Cardiac muscle cell (in vitro differentiated cells and primary cell): Measurements from ENCODE around the gene KRTAP1-4. TPM values are rescaled to one million over a fixed set of nuclear protein-coding genes. Genes with fewer than 3 reads are reported as not detected.

Experiments
- DNase-seq, 2 donors: peaks; one replicate each; pipeline versions ENCODE4 v3.0.0 to v3.0.0-alpha.2; 2010 to 2017; ENCODE audit warnings: low read depth in 1 of 2, low spot score in 1 of 2
- H3K27ac ChIP-seq: fragments of 200-600 bp; sonication (generic); 2 replicates; pipeline ENCODE4 v1.5.1; 2016
- H3K27me3 ChIP-seq: fragments of 200-600 bp; sonication (generic); 2 replicates; pipeline ENCODE4 v1.6.0; 2016; ENCODE audit warnings: control low read depth
- H3K36me3 ChIP-seq: fragments of 200-600 bp; sonication (generic); 2 replicates; pipeline ENCODE4 v1.5.1; 2016; ENCODE audit warnings: control low read depth
- H3K4me1 ChIP-seq: fragments of 200-600 bp; sonication (generic); 2 replicates; pipeline ENCODE4 v1.8.1; 2017; ENCODE audit warnings: low read depth, mild to moderate bottlenecking, mixed run types
- H3K4me3 ChIP-seq: fragments of 200-600 bp; sonication (generic); 2 replicates; pipeline ENCODE4 v1.5.1; 2016; ENCODE audit warnings: mild to moderate bottlenecking
- H3K9me3 ChIP-seq: fragments of 200-600 bp; sonication (generic); 2 replicates; pipeline ENCODE4 v1.5.1; 2017; ENCODE audit warnings: low read depth, mild to moderate bottlenecking, control low read depth
- polyA plus RNA-seq: library from polyadenylated mRNA; unstranded; fragments of >200 nt; fragmentation: Nextera tagmentation; extraction: Ambion mirVana; gene quantifications from 2 replicates; pipeline ENCODE4 v1.2.1, GENCODE V29; 2016
- total RNA-seq: library from RNA; depleted of rRNA; stranded (reverse); fragments of >200 nt; gene quantifications from 2 replicates; pipeline ENCODE4 v1.2.3, GENCODE V29; 2016
- TF ChIP-seq, protein P1 (sequence below): IDR thresholded peaks from 2 replicates; pipeline ENCODE4 v1.5.1; 2012; ENCODE audit warnings: low read depth, mild to moderate bottlenecking, low read length

Gene KRTAP1-4, protein sequence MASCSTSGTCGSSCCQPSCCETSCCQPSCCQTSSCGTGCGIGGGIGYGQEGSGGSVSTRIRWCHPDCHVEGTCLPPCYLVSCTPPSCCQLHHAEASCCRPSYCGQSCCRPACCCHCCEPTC
- total RNA-seq (not detected in 2 replicates), polyA plus RNA-seq (not detected in 2 replicates)

DNA sequence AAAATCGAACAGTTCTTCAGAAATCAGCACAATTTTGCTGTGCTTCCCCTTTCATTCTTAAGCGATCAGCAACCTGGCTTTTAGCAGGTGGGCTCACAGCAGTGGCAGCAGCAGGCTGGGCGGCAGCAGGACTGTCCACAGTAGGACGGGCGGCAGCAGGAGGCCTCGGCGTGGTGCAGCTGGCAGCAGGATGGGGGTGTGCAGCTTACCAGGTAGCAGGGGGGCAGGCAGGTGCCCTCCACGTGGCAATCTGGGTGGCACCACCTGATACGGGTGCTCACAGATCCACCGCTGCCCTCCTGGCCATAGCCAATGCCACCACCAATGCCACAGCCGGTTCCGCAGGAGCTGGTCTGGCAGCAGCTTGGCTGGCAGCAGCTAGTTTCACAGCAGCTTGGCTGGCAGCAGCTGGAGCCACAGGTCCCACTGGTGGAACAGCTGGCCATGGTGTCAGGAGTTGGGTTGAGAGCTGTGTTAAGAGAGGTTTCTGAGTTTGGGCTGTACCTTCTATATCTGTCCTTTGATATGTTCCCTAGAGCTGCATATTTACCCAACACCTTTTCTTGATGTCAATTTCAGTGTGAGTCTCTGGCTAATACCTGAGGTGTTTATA, at the start of gene KRTAP1-4:
Gene KRTAP1-4 (minus strand): TSS at position 563 of the 613 bp plus-strand sequence. CDS start 117 bp downstream, at position 446.
- Histone ChIP-seq H3K36me3 (no peaks in the 10 kb centered on the region), H3K4me1 (no peaks in the 10 kb centered on the region), H3K27me3 (peaks cover 2% of the 10 kb centered on the region), H3K9me3 (no peaks in the 10 kb centered on the region), H3K27ac (no peak within 1 kb of the TSS), H3K4me3 (no peak within 1 kb of the TSS)
- DNase-seq: no peak
- TF ChIP-seq, protein P1, sequence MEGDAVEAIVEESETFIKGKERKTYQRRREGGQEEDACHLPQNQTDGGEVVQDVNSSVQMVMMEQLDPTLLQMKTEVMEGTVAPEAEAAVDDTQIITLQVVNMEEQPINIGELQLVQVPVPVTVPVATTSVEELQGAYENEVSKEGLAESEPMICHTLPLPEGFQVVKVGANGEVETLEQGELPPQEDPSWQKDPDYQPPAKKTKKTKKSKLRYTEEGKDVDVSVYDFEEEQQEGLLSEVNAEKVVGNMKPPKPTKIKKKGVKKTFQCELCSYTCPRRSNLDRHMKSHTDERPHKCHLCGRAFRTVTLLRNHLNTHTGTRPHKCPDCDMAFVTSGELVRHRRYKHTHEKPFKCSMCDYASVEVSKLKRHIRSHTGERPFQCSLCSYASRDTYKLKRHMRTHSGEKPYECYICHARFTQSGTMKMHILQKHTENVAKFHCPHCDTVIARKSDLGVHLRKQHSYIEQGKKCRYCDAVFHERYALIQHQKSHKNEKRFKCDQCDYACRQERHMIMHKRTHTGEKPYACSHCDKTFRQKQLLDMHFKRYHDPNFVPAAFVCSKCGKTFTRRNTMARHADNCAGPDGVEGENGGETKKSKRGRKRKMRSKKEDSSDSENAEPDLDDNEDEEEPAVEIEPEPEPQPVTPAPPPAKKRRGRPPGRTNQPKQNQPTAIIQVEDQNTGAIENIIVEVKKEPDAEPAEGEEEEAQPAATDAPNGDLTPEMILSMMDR: no peak

DNA sequence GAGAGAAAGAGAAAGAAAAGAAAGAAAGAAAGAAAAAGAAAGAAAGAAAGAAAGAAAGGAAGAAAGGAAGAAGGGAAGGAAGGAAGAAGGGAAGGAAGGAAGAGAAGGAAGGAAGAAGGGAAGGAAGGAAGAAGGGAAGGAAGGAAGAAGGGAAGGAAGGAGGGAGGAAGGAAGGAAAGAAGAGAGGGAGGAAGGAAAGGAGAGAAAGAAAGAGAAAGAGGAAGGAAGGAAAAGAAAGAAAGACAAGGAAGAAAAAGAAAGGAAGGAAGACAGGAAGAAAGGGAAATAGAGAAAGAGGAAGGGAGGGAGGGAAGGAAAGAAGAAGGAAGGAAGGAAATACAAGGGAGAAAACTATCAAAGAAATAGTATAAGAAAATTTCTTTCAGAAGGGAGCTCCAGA, 46.8 kb upstream of the KRTAP1-4 start:
- no peak overlapping the region for H3K4me3 ChIP-seq
- TF ChIP-seq, protein P1: no peak
- no peak for DNase-seq
- peaks cover 3% of the 10 kb centered on the region for H3K27me3 ChIP-seq
- H3K4me1 ChIP-seq: no peaks in the 10 kb centered on the region
- H3K27ac ChIP-seq: no peak overlapping the region
- no peaks in the 10 kb centered on the region for H3K36me3 ChIP-seq
- peaks cover 3% of the 10 kb centered on the region for H3K9me3 ChIP-seq

DNA sequence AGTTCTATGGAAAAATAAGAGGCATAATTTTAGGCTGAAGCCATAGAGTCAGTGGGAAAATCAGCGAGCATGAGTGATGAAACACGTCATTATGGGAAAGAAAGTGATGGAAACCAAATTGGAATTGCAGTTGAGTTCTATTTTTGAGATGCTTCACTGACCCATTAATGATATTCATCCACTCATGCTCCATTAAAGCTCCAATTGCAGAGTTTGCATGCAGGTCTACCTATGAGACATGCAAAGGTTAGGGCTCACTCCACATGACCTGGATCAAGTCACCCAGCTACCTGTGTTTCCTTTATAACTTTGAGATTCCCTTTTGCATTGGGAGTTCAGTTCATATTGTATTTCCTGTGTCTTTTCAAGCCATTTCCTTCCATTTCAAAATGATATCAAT, 43.7 kb upstream of the KRTAP1-4 start:
- peaks cover 3% of the 10 kb centered on the region for H3K9me3 ChIP-seq
- TF ChIP-seq, protein P1: no peak
- H3K4me3 ChIP-seq: no peak overlapping the region
- peaks cover 3% of the 10 kb centered on the region for H3K27me3 ChIP-seq
- H3K27ac ChIP-seq: no peak overlapping the region
- H3K4me1 ChIP-seq: no peaks in the 10 kb centered on the region
- no peak for DNase-seq
- no peaks in the 10 kb centered on the region for H3K36me3 ChIP-seq

DNA sequence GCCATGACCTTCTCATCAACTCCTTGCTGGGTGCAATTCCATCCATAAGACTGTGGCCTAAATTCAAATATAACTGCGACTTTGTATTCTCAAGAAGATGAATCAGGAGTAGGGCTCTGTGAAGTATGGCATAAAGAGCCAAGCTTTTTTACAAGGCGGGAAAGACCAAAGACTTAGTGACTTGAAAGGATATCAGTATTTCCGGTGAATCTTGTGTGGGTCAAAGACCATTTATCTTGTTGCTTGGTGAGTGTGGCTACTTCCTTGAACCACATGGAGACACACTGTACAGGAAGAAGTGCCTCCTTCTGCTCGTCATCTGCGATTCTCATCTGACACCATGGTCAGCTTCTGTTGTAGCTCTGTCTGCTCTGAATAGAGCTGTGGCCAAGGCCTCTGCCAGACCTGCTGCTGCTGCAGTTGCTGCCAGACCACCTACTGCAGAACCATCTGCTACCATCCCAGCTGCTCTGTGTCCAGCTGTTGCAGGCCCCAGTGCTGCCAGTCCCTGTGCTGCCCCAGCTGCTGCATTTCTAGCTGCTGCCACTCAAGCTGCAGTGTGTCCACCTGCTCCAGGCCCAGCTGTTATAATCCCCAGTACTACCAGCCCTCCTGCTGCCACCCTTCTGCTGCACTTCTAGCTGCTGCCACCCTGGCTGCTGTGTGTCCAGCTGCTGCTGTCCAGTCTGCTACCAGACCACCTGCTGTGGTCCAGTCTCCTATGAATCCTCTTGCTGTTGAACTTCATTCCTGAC, 41.8 kb upstream of the KRTAP1-4 start:
- no peak overlapping the region for H3K27ac ChIP-seq
- H3K4me3 ChIP-seq: no peak overlapping the region
- H3K4me1 ChIP-seq: no peaks in the 10 kb centered on the region
- DNase-seq: no peak
- H3K36me3 ChIP-seq: no peaks in the 10 kb centered on the region
- peaks cover 3% of the 10 kb centered on the region for H3K27me3 ChIP-seq
- TF ChIP-seq, protein P1: no peak
- H3K9me3 ChIP-seq: no peaks in the 10 kb centered on the region

DNA sequence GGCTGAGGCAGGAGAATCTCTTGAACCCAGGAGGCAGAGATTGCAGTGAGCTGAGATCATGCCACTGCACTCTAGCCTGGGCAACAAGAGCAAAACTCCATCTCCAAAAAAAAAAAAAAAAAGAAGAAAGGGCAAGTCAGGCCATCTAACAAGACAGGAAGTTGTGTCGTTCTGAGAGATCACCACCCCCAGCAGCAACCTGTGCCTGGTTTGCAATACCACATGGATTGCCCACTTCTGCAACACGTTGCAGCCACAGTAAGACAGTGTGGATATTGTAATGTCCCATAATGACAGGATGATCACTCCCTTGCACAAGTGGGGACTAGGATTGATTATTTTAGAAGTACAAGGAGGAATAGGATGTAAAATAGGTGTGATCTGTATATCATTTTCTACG, 39.0 kb upstream of the KRTAP1-4 start:
- Histone ChIP-seq H3K27ac (no peak overlapping the region), H3K9me3 (no peaks in the 10 kb centered on the region), H3K36me3 (no peaks in the 10 kb centered on the region), H3K4me3 (no peak overlapping the region), H3K27me3 (no peaks in the 10 kb centered on the region), H3K4me1 (no peaks in the 10 kb centered on the region)
- no peak for DNase-seq
- TF ChIP-seq, protein P1: no peak
